HG03460 (cell line): ENCODE data around the gene CTU1.
"Not testable (repeated sequence)": the region's sequence is repeated elsewhere in the genome, so short reads cannot be mapped to it uniquely, and the experiment has no call there.

Experiments
- ATAC-seq: cut with Tn5 transposase; IDR thresholded peaks from one replicate; pipeline ENCODE4 v1.9.1; 2021; ENCODE audit not compliant: unreplicated experiment

The CTU1 gene

GRCh38 chr19:51108066-51108804, at the start of gene CTU1:
Gene CTU1, minus strand, starts transcription at chr19:51108409. Its CDS starts 3,840 bp downstream, at chr19:51104569.
- peak; percentile 94 for ATAC-seq

GRCh38 chr19:51157265-51157664, 49.1 kb upstream of the CTU1 start:
- ATAC-seq = no peak

GRCh38 chr19:51156710-51157109, 48.5 kb upstream of the CTU1 start:
- no peak for ATAC-seq

GRCh38 chr19:51150627-51151026, 42.4 kb upstream of the CTU1 start:
- ATAC-seq = no peak

- ATAC-seq = no peak
These were observed 40.4 kb upstream of the CTU1 start for GRCh38 chr19:51148580-51148979.

- ATAC-seq = no peak
These were observed 39.5 kb upstream of the CTU1 start for GRCh38 chr19:51147663-51148062.

GRCh38 chr19:51146751-51147150, 38.5 kb upstream of the CTU1 start:
- no peak for ATAC-seq

GRCh38 chr19:51145916-51146493, 37.8 kb upstream of the CTU1 start:
- no peak for ATAC-seq

- no peak for ATAC-seq
These were observed 36.4 kb upstream of the CTU1 start for GRCh38 chr19:51144482-51145045.

- ATAC-seq = no peak
These were observed 35.3 kb upstream of the CTU1 start for GRCh38 chr19:51143486-51143885.

GRCh38 chr19:51142809-51143475, 34.7 kb upstream of the CTU1 start:
- not testable (repeated sequence) for ATAC-seq

GRCh38 chr19:51142119-51142518, 33.9 kb upstream of the CTU1 start, which contains the start of gene SIGLEC7:
Gene SIGLEC7, plus strand, starts transcription at chr19:51142301. Its CDS starts 69 bp downstream, at chr19:51142370.
- ATAC-seq = no peak

- no peak for ATAC-seq
These were observed 33.0 kb upstream of the CTU1 start for GRCh38 chr19:51141181-51141580.

- ATAC-seq = no peak
These were observed 32.2 kb upstream of the CTU1 start for GRCh38 chr19:51140441-51140840.

GRCh38 chr19:51139299-51140014, 31.2 kb upstream of the CTU1 start:
- ATAC-seq = no peak

GRCh38 chr19:51138549-51138979, 30.4 kb upstream of the CTU1 start:
- ATAC-seq = no peak

GRCh38 chr19:51137792-51138425, 29.7 kb upstream of the CTU1 start:
- no peak for ATAC-seq

- no peak for ATAC-seq
These were observed 28.8 kb upstream of the CTU1 start for GRCh38 chr19:51136851-51137551.

- ATAC-seq = no peak
These were observed 28.0 kb upstream of the CTU1 start for GRCh38 chr19:51135986-51136762.
